ENCODE results near the gene CYP3A4. TPM values are rescaled to one million over a fixed set of nuclear protein-coding genes. Genes with fewer than 3 reads are reported as not detected.
"Not testable (repeated sequence)": the region's sequence is repeated elsewhere in the genome, so short reads cannot be mapped to it uniquely, and the experiment has no call there.

CYP3A4 gene
- polyA plus RNA-seq, 3 donors, result 0.10 to 1.3 (median 0.22) TPM

DNA sequence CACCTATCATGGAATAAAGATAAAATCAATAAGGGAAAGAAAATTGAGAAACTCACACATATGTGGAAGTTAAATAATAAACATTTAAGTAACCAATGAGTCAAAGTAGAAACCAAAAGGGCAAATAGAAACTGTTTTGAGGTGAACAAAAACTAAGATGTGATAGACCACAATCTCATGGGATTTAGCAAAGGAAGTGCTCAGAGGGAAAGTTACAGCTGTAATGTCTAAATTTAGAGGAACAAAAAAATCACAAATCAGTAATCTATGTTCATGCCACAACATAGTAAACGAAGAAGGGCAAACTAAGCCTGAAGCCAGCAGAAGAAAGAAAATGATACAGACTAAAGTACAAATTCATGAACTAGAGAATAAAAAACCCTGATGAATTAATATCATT is 16.3 kb downstream of the CYP3A4 start:
- no peak overlapping the region for H3K27ac ChIP-seq (ENCODE audit: low read depth, low read length)
- WGBS, 3 donors, result 24 to 74% (median 50%) methylated on average over 1 of the region's 1 CpG

DNA sequence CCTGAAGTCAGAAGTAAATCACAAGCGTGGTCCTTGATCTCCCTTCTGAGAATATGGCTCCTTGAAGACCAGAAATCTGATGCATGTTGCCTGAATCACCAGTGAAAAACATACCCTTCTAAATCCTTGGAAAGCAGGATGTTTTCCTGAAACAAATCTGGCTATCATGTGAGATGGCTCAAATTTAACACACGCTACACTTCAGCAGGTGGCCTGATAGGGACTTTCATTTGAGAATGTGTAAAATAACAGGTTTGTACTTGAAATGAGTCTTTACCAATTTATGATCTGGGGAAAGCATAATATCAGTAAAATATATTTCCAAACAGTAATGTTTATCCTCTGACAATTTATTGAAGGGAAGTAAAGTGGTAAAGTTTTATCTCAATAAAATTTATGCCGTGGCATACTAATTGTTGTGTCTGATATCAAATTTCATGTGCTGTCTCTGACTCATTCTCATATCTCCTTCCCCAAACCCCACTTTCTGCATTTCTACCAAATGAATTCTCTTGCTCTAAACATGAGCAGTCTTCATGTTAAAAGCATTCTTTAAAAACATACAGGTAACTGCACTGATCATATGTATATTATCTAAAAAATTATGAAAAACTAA is 17.4 kb downstream of the CYP3A4 start:
- H3K27ac ChIP-seq (ENCODE audit: low read depth, low read length), result no peak overlapping the region
- WGBS, 3 donors, result 87 to 91% (median 90%) methylated on average over 3 of the region's 3 CpGs

DNA sequence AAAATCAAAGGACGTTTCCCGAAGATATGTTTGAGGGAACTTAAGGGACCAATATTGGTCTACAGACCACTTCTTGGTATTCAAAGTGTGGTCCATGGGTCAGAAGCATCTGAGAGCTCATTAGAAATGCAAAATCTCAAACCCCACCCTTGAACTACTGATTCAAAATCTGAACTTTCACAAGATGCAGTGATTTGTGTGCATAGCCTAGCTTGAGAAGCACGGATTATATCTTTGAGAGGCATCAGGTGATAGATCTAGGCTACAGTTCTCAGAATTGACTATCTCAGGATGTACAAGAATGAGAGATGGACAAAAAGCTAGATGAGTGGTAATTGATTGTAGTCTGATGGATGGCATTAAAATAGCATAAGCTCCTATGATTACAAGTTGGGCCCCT is 19.5 kb downstream of the CYP3A4 start:
- no peak overlapping the region for H3K27ac ChIP-seq (ENCODE audit: low read depth, low read length)
- 75 to 87% (median 86%) methylated on average over 3 of the region's 3 CpGs for WGBS, 3 donors

DNA sequence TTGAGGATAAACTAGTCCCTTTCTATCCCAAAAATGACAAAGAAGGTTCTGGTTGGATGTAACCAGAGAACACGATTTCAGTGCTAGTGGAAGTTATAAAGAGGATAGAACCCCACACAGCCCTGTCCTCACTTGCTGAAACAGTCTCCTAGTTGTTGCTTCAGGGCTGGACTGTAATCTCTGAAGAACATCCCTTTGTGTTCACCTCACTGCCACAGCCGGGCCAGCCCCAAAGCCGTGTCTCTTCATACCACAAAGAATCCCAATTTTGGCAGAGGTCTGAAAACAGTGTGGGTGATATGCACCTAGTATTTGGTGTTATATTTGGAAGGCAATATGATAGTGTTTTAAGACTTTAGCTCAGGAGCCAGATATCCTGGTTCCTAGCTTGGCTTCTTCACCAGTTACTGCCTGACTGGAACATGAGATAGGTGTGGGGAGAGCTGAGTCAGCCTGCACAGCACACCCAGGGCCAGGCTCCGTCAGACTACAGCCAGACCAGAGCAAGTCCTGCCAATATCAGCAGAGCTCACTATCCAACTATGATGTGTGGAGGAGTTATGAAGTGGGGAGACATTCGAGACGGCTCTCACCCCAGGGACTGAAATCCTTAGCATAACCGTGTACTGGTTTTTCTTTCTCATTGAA is 21.2 kb downstream of the CYP3A4 start:
- no peak overlapping the region for H3K27ac ChIP-seq (ENCODE audit: low read depth, low read length)
- WGBS, 3 donors, result 58 to 84% (median 62%) methylated on average over 7 of the region's 7 CpGs

DNA sequence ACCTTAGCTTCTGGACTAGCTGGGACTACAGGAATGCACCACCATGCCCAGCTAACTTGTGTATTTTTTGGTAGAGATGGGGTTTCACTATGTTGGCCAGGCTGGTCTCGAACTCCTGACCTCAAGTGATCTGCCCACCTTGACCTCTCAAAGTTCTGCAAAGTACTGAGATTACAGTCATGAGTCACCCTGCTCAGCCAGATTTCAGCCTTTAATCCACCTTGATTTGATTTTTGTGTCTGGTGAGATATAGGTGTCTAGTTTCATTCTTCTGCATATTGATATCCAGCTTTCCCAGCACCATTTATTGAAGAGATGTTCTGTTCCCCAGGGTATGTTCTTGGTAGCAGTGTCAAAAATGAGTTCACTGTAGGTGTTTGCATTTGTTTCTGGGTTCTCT is 28.9 kb downstream of the CYP3A4 start:
- WGBS, 3 donors, result 91 to 100% (median 97%) methylated on average over 1 of the region's 1 CpG

DNA sequence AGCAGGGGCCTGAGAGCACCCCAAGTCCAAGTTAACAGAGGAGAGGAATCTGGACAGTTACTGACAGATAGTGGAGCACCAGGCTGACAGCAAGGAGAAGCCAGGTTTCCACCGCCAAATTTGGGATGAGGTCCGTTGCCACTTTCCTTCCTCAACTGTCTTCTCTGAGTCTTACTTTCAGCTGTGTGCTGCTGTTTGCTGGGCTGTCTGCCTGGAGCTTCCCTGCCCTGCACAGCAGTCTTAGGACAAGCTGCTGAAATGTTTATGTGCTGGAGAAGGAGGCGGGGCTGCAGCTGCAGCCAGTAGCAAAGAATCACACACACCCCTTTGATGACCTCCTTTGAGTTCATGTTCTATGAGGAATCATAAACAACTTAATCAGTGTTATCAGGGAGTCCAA is 31.6 kb downstream of the CYP3A4 start:
- 48 to 54% (median 52%) methylated on average over 3 of the region's 3 CpGs for WGBS, 3 donors
- no peak overlapping the region for H3K27ac ChIP-seq (ENCODE audit: low read depth, low read length)

More for the DNA sequence above, 28.9 kb downstream of the CYP3A4 start:
- no peak overlapping the region for H3K27ac ChIP-seq (ENCODE audit: low read depth, low read length)

DNA sequence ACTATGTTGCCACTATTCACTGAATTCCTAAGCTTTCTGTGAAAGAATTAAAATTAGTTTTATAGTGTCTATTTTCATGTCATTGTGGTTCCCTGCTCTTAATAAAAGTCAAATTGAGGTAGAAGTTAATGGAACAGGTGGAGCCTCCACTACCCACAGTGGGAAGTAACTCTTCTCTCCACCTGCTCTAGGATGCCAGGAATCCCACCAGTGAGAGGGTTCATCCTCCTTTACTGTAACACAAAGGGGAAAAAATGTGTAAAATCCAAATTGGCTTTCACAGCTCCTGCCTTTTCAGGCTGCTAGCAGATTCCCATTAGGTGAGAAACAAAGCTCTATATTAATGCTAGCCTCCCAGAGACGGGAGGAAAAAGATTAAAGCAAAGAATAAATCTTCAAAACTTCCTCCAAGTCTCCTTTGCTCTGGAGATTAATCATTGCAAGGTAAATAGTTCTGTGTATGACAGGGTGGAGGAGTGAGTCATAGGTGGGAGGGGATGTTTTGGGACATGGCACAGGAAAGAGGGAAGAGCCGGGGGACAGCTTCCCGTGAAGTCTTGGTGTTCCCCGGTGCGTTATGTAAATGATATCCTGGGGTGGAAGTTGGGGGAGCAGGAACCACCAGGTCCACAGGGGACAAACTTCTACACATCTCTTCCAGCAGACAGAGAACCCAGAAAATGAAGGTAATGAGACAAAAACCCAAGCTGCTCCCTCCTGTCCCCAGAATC is 32.5 kb downstream of the CYP3A4 start:
- H3K27ac ChIP-seq (ENCODE audit: low read depth, low read length), result not testable (repeated sequence)

DNA sequence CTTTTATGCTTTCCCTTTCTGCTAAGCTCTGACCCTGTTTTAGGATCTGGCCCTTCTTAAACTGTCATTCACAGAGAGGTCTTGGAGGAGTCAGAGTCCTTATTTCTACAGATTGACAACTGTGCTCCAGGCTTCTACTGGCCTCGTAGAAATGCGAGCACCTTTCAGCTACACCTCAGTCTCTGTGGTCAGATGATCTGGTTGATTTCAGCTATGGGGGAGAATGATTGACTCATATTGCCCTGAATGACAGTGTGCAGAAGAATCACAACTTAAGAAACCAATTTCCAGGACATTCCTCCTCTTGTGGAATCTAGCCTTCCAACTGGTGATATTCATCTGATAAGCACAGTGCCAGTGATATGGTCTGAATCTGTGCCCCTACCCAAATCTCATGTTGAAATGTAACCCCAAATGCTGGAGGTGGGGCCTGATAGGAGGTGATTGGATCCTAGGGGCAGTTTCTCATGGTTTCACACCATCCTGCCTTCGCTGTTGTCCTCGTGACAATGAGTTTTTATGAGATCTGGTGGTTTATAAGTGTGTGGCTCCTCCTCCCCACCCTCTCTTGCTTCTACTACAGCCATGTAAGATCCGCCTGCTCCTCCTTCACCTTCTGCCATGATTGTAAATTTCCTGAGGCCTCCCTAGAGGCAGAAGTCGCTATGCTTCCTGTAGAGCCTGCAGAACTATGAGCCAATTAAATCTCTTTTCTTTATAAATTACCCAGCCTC is 35.0 kb downstream of the CYP3A4 start:
- no peak overlapping the region for H3K27ac ChIP-seq (ENCODE audit: low read depth, low read length)
- WGBS, 3 donors, result 87 to 92% (median 91%) methylated on average over 6 of the region's 6 CpGs

More for the DNA sequence above, 32.5 kb downstream of the CYP3A4 start:
- WGBS, 3 donors, result 9 to 20% (median 17%) methylated on average over 5 of the region's 5 CpGs

DNA sequence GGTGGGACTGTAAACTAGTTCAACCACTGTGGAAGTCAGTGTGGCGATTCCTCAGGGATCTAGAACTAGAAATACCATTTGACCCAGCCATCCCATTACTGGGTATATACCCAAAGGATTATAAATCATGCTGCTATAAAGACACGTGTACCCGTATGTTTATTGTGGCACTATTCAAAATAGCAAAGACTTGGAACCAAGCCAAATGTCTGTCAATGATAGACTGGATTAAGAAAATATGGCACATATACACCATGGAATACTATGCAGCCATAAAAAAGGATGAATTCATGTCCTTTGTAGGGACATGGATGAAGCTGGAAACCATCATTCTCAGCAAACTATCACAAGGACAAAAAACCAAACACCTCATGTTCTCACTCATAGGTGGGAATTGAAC is 37.1 kb downstream of the CYP3A4 start:
- WGBS, 3 donors, result 78 to 85% (median 83%) methylated on average over 2 of the region's 3 CpGs
- not testable (repeated sequence) for H3K27ac ChIP-seq (ENCODE audit: low read depth, low read length)

DNA sequence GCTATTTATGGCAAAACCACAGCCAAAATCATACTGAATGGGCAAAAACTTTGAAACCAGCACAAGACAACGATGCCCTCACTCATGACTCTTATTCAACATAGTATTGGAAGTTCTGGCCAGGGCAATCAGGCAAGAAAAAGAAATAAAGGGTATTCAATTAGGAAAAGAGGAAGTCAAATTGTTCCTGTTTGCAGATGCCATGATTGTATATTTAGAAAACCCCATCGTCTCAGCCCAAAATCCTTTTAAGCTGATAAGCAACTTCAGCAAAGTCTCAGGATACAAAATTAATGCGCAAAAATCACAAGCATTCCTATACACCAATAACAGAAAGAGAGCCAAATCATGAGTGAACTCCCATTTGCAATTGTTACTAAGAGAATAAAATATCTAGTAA is 38.6 kb downstream of the CYP3A4 start:
- WGBS, 3 donors, result 69 to 73% (median 71%) methylated on average over 3 of the region's 3 CpGs
- H3K27ac ChIP-seq (ENCODE audit: low read depth, low read length), result not testable (repeated sequence)

DNA sequence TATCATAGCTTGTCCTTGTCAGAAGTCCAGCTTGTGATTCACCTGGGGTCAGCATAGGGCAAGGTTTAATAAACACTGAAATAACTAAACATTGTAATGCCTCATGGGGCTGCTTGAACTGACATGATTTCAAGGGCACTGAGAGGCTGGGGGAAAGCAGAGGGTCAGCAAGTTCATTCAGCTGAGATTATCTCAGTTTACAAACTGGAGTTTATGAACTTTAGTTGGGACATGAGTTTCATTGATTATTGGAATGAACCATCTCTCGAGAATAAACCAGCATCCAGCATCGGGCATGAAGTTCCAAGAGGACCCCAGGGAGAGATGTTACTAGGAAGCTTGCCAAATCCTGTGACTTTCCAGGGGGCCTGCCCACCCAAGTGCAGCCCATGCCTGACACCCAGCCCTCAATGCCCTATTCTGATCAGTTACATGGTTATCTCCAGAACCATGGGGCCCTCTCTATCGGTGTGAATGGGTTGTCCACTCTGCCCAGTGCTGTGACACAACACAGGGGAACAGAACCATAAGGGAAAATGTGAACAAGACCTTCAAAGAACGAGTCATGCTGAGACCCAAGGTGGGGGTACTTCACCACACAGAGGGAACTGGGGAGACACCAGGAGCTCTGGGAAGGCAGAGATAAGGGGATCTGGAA is 41.1 kb downstream of the CYP3A4 start:
- 79 to 85% (median 83%) methylated on average over 4 of the region's 4 CpGs for WGBS, 3 donors
- H3K27ac ChIP-seq (ENCODE audit: low read depth, low read length), result no peak overlapping the region

DNA sequence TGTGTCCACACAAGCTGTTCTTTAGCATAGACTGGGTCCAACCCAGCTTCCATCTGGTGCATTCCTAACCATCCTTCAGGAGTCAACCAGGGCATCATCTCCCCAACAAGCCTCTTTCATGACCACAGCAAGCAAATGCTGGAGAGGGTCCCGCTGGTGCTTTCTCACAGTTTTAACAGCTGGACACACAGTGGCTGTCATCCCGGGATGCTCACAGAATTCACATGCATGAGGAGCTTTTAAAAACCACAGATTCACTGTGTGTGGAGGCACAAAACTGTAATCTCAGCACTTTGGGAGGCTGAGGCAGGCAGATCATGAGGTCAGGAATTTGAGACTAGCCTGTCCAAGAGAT is 42.6 kb downstream of the CYP3A4 start:
- 89 to 90% (median 90%) methylated on average over 2 of the region's 2 CpGs for WGBS, 3 donors
- no peak overlapping the region for H3K27ac ChIP-seq (ENCODE audit: low read depth, low read length)

DNA sequence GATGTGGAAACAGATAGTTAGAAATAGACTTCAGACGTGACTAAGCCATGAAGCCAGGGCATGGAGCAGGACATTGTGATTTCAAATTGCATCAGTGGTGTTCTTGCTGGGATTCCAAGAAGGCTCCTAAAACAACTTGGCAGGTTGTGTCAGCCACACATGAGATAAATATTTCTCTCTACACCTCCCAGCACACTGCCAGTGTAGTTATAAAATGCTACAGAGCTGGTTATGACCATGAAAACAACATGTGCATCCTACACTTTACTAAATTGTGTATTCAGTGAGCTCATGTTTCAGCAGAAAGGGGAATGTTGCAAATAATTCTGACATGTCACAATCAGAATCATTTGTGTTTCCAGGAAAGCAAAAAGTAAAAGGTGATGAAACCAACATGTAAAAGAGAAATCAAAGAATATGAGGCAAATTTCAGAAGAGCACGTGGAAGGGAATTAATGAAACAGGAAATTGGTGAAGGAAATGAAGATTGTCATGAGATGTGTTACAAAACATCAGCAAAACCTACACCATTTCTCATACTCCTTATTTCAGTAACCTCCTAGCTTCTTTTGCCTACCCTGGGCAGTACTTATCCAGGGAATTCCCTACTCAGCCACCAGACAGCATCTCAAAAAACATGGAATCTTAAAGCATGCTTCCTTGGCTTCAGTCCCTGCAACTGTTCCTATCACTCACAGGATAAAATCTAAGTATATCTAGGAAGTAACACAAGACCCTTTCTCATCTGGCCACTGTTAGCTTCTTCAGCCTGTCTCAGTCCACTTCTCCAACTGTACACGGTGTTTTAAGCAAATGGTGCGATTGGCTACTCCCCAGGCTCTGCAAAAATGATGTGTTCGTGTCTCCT is 43.2 kb downstream of the CYP3A4 start:
- WGBS, 3 donors, result 62 to 86% (median 67%) methylated on average over 5 of the region's 5 CpGs

DNA sequence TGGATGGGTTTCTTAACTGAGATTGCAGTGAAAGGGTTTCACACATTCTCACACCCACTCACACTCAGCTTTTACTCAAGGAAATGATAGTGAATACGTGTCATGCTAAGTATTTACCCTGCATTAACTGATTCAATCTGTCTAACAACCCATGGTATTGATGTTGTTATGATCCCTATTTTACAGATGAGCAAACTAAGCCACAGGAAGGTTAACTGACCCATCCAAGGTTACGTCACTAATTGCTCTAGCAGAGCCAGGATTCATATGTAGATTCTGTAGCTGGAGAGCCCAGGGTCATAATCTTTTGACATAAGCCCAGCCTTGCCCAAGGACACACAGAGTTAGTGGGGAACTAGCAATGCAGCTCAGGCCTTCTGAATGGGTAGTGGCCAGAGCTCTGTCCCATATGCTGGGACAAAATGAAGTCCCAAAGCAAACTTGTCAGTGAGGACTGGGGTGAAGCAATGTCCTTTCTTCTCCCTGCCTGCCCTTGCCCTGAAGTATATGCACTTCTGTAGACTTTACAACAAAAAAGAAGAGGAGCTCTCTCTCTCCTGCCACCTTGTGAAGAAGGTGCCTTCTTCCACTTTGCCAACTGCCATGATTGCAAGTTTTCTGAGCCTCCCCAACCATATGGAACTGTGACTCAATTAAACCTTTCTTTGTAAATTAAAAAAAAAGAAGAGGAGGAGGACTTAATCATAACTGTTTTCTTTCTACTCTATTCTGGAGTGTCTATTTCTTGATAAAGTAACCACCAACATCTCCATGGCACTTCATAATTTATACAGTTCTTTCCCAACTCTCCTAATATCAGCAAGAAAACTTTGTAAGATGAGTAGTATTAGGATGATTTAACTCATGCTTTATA is 44.0 kb downstream of the CYP3A4 start:
- H3K27ac ChIP-seq (ENCODE audit: low read depth, low read length), result no peak overlapping the region
- WGBS, 3 donors, result 83 to 88% (median 85%) methylated on average over 2 of the region's 2 CpGs

More for the DNA sequence above, 43.2 kb downstream of the CYP3A4 start:
- H3K27ac ChIP-seq (ENCODE audit: low read depth, low read length), result no peak overlapping the region

DNA sequence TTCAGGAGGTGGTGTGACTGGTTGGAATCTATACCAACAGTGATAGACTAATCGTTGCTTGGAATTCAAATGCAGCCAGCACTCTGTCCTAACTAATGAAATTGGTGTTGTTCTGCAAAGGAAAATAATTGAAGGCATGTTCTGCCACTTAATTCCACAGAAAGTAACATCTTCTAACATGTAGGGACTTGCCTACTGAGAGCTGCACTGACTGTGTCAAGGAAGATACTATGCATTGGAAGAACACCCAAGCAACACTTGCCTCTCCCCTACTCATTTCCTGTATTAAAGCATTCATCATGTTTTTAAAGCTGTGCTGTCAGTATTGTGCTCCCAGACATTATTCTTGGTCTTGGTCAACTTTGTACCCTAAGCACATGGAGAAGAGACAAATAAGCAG is 46.3 kb downstream of the CYP3A4 start:
- 74 to 81% (median 79%) methylated on average over 1 of the region's 1 CpG for WGBS, 3 donors
- H3K27ac ChIP-seq (ENCODE audit: low read depth, low read length), result no peak overlapping the region

DNA sequence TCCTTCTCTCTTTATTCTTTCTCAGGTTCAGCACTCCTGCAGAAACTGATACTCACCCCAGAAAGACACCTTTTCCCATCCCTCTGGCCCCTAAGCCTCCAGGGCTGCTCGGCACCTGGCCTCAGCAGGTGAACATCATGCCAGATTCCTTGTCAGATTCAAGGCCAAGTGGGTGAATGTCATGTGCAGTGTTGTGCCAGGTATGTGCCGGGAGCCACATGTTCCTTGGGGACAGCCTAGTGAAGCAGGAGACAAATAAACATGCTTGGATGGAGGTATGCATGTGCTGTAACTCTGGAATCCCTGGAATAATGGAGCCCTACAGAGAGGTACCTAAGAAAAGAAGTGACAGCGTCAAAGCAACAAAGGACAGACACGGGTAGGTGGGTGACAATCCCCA is 47.3 kb downstream of the CYP3A4 start:
- 60 to 92% (median 89%) methylated on average over 4 of the region's 4 CpGs for WGBS, 3 donors
- H3K27ac ChIP-seq (ENCODE audit: low read depth, low read length), result not testable (repeated sequence)

DNA sequence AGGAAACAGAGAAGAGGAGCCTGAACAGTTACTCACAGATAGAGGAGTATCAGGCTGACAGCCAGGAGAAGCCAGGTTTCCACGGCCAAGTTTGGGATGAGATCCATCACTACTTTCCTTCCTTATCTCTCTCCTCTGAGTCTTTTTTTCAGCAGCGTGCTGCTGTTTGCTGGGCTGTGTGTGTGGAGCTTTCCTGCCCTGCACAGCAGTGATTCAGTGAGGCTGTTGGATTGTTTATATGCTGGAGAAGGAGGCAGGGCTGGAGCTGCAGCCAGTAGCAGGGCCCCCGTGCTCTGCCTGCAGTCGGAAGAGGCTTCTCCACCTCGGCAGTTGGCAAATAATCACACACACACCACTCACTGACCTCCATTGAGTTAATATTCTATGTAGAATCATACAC is 49.0 kb downstream of the CYP3A4 start, which contains the start of gene CYP3A7:
Gene CYP3A7, minus strand, starts transcription at position 210 of the 400 bp plus-strand sequence. Its CDS starts 103 bp downstream, at position 107.
- no peak within 1 kb of the TSS for H3K27ac ChIP-seq (ENCODE audit: low read depth, low read length)
- 51 to 86% (median 62%) methylated on average over 5 of the region's 5 CpGs for WGBS, 3 donors

Data from adipose tissue (tissue), 3 donors.